ENCODE measurements around the gene SH3D19.

The SH3D19 gene

GRCh38 chr4:151226004-151226932 is 99.1 kb downstream of the SH3D19 start:
- no peak for DNase-seq

DNA sequence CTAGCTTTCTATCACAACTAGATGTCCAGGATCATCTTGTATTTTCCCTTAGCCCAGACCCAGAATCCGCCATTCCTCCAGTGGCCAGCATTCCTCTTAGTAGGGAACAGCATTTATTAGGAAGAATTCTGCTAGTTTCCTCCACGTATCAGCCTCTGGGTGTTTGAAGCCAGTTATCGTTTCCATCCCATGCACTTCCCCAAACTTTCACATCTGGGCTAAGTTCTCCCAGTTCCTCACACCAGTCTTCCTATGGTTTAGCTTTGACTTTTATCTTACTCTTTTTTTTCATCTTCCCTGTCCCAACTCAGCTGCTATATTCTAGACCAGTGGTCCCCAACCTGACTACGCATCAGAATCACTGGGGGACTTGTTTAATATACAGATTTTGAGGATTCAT is 101.9 kb downstream of the SH3D19 start:
- no peak for DNase-seq

DNA sequence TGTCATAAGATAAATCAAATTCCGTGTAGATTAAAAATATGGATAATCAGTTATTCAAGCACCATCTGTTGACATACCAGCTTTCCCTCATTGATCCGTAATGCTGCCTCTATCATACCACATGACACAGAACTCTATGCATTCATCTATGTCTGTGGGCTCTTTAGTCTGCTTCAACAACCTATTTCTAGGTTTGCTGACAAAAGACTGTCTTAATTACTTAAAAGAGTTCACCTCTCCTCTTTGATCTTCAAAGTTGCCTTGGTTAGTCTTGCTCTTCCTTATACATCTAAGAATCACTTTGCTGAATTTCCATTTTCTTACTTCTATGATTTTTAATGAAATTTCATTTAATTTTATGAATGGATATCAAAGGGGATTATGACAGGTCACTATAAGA is 105.5 kb downstream of the SH3D19 start:
- no peak for DNase-seq

DNA sequence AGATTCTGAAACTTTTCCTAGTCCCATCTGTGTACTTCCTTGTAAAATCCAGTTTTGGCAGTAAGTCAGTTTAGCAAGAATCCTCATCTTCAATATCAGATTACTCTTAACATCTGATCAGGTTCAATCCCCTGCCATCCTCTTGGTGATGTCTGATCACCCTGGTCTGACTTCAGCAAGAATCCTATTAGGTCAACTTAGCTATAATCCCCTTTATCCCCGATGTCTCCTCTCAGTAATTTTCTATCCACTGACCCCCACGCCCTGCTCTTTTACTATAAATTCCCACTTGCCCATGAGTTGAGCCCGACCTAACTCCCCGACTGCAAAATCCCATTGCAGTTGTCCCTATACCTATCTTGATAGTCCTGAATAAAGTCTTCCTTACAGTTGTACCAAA is 106.3 kb downstream of the SH3D19 start:
- DNase-seq: no peak

GRCh38 chr4:151218343-151218742 is 107.1 kb downstream of the SH3D19 start:
- DNase-seq: no peak

GRCh38 chr4:151217326-151217725 is 108.1 kb downstream of the SH3D19 start:
- DNase-seq: no peak

- DNase-seq: no peak
Observed at GRCh38 chr4:151215295-151215694, 110.1 kb downstream of the SH3D19 start.

DNA sequence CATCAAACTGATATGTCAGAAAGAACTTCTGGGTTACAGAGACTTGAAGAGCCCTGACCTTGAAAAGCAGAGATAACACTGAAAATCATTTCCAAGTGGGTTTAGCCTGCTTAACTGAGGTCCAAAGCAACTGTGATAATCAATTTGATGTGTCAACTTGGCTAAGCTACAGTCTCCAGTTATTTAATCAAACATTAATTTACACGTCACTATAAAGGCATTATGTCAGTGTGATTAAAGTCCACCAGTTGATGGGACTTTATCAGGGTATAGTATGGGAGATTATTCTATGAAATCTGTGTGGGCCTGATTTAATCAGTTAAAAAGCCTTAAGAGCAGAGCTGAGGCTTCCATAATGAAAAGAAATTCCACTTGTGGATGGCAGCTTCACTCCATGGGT is 117.5 kb downstream of the SH3D19 start:
- no peak for DNase-seq

DNA sequence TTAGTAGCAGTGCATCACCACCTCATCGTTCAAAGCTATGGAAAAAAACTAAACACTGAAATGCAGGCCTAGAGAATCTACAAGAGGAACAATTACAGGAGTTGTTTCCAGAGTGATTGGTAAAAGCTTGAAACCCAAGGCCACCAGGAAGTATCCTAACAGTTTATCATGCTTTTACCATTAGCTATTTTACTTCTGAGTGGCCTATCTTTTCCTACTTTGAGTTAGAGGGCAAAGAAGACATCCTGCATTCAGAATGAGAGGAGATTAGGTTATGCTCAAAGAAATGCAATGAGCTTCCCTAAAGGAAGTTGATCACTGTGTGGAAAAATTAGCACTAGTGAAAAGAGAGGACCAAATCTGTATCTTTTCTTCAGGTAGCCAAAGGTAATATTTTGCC is 118.2 kb downstream of the SH3D19 start:
- DNase-seq: no peak

- no peak for DNase-seq
Observed at GRCh38 chr4:151206241-151207005, 119.0 kb downstream of the SH3D19 start.

DNA sequence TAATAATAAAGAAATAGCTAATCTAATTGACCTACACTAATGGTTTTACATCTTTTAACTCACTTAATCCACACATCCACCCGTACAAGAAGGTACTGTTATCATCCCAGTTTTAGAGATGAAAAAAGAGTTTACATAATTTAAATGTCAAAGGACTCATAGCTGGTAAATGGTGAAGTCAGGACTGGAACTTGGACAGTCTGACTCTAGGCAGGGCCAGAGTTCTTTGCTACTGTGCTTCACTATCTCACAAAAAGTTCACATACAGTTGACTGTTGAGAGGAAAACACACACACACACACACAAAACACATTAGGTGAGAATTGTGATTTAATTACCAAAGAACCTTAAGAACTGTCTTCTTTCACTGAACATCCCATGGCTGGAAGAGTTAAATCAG is 119.7 kb downstream of the SH3D19 start:
- DNase-seq: no peak

DNA sequence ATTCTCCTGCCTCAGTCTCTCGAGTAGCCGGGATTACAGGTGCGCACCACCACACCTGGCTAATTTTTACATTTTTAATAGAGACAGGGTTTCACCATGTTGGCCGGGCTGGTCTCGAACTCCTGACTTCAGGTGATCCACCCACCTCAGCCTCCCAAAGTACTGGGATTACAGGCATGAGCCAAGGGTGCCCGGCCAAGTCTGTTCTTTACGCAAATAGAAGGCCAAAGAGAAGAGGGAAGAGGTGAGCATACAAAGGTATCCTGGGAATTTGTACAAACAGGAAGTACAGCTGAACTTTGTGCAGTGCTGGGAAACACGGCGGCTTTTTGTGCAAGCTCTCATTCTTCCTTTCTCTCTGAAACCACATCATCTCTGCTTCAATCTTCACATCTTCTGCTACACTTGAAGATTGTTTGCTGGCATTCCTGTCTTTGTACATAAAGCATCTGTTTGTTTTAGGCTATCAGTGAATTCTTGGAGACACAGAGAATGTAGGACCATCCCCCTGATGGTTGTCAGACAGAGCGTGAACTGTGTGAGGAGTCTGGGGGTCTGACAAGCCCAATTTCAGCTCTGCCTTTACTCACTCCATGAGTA is 120.4 kb downstream of the SH3D19 start:
- no peak for DNase-seq

GRCh38 chr4:151202851-151203455 is 122.5 kb downstream of the SH3D19 start:
- no peak for DNase-seq

- no peak for DNase-seq
Observed at GRCh38 chr4:151202381-151202780, 123.0 kb downstream of the SH3D19 start.

DNA sequence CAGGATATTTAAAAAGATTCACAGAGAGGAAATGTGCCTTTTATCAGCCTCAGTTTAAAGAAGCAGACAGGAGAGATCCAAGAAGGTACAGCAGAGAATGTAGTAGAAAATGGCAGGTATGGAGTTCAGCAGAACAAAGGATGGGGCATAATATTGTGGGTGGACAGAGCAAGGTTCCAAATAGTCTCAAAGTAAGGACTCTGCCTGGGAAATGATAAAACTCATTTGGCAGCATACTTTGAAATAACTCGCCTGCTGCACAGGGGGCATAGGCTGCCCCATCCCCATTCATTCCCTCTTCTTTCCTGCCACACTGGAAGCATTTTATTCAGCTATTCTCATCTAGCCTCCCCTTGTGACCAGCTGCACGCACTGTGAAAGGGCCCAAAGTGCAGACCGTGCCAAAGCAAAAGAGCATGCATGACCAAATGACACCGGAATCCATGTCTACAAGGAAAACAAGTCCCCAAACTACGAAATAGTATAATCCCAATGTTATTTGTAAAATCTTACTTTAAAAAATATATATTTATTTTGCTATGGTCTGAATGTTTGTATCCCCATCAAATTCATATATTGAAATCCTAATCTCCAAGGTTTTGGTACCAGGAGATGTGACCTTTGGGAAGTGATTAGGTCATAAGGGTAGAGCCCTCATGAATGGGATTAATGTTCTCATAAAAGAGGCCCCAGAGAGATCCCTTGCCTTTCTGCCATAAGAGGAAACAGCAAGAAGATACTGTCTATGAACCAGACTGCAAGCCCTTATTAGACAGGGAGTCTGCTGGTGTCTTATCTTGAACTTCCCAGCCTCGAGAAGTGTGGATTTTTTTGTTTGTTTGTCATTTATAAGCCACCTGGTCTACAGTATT is 125.8 kb downstream of the SH3D19 start:
- DNase-seq: no peak

GRCh38 chr4:151198748-151199147 is 126.7 kb downstream of the SH3D19 start:
- no peak for DNase-seq

GRCh38 chr4:151197247-151197646 is 128.2 kb downstream of the SH3D19 start:
- no peak for DNase-seq

DNA sequence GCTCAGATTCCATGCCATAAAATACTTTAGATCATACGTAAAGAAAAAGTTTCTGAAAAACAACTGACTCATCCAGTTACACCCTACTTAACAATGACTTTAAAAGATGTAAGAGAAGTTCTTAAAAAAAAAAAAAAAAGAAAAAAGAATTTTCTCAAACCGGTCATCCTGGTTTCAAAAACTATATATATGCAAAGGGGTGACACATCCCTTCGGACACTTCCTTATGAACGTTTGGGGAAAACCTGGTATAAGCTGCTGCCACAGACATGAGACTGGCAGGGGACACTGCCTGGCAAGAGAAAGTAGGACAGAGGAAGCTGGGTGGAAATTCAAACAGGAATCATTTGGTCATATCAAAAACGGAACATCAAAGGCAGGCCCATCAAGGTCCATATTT is 129.6 kb downstream of the SH3D19 start:
- no peak for DNase-seq

DNA sequence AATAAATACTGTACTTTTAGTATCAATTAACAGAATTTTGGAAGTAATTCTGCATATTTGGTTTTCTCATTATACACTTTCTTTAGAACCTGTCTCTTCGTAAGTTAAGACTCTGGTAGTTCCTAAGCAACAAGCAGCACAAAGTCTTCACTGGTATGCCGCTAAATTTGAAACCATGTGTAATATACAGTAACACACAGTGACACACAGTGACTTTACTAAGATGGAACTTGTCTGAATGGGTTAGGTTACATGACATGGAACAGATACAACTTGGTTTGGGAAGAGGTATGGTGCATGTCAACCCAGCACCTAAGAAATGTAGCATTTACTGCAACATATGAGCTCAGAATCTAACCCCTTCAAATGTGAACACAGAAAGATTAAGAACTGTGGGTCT is 132.0 kb downstream of the SH3D19 start:
- no peak for DNase-seq

GRCh38 chr4:151192556-151193235 is 132.7 kb downstream of the SH3D19 start:
- no peak for DNase-seq

All from right forelimb (tissue), 1 donor.